HG02610 (cell line): ENCODE results near the gene E2F8.
A peak's percentile ranks its signal among the peaks of the same experiment; 100 is the strongest.

Experiments used
- ATAC-seq: cut with Tn5 transposase; IDR thresholded peaks from one replicate; pipeline ENCODE4 v1.9.1; 2021; ENCODE audit warnings: mild to moderate bottlenecking, moderate library complexity; ENCODE audit not compliant: unreplicated experiment

Gene E2F8

GRCh38 chr11:19252394-19253152 lies 11.8 kb upstream of the E2F8 start:
- no peak for ATAC-seq

GRCh38 chr11:19251577-19251976 lies 10.8 kb upstream of the E2F8 start:
- ATAC-seq = no peak

- ATAC-seq = no peak
Observed at GRCh38 chr11:19246816-19247215, 6.1 kb upstream of the E2F8 start.

- ATAC-seq = no peak
Observed at GRCh38 chr11:19245351-19245750, 4.6 kb upstream of the E2F8 start.

GRCh38 chr11:19244621-19245020 lies 3.9 kb upstream of the E2F8 start:
- ATAC-seq = no peak

- ATAC-seq = no peak
Observed at GRCh38 chr11:19244084-19244483, 3.3 kb upstream of the E2F8 start.

GRCh38 chr11:19243613-19244012 lies 2.9 kb upstream of the E2F8 start:
- ATAC-seq = no peak

- no peak for ATAC-seq
Observed at GRCh38 chr11:19243143-19243542, 2.4 kb upstream of the E2F8 start.

- ATAC-seq = no peak
Observed at GRCh38 chr11:19242179-19242932, 1.6 kb upstream of the E2F8 start.

GRCh38 chr11:19241260-19242178 lies 774 bp upstream of the E2F8 start:
- peak; percentile 30 for ATAC-seq

- no peak for ATAC-seq
Observed at GRCh38 chr11:19239039-19239438, 1.7 kb downstream of the E2F8 start.

GRCh38 chr11:19237813-19238212 lies 2.9 kb downstream of the E2F8 start:
- no peak for ATAC-seq

GRCh38 chr11:19237381-19237780 lies 3.4 kb downstream of the E2F8 start:
- no peak for ATAC-seq

- no peak for ATAC-seq
Observed at GRCh38 chr11:19234231-19234817, 6.4 kb downstream of the E2F8 start.

- no peak for ATAC-seq
Observed at GRCh38 chr11:19232910-19233503, 7.7 kb downstream of the E2F8 start.

GRCh38 chr11:19229671-19230070 lies 11.1 kb downstream of the E2F8 start:
- ATAC-seq = no peak

- ATAC-seq = no peak
Observed at GRCh38 chr11:19228968-19229367, 11.8 kb downstream of the E2F8 start.

GRCh38 chr11:19226378-19227195 lies 14.2 kb downstream of the E2F8 start:
- no peak for ATAC-seq

- ATAC-seq = no peak
Observed at GRCh38 chr11:19225581-19225980, 15.2 kb downstream of the E2F8 start.

- ATAC-seq = no peak
Observed at GRCh38 chr11:19225123-19225522, 15.6 kb downstream of the E2F8 start.
